GM15510 (cell line): ENCODE data around the gene APOBEC3H.
A peak's percentile ranks its signal among the peaks of the same experiment; 100 is the strongest.

Experiments
- POLR2A ChIP-seq: IDR thresholded peaks from 3 replicates; pipeline ENCODE4 v1.6.1; 2011; ENCODE audit warnings: borderline replicate concordance; ENCODE audit not compliant: insufficient read length; ENCODE audit errors: extremely low read depth

APOBEC3H gene

GRCh38 chr22:39130892-39131855, 34.1 kb downstream of the APOBEC3H start:
- no peak for TF ChIP-seq POLR2A

- no peak for TF ChIP-seq POLR2A
Observed at GRCh38 chr22:39132281-39132680, 35.2 kb downstream of the APOBEC3H start.

DNA sequence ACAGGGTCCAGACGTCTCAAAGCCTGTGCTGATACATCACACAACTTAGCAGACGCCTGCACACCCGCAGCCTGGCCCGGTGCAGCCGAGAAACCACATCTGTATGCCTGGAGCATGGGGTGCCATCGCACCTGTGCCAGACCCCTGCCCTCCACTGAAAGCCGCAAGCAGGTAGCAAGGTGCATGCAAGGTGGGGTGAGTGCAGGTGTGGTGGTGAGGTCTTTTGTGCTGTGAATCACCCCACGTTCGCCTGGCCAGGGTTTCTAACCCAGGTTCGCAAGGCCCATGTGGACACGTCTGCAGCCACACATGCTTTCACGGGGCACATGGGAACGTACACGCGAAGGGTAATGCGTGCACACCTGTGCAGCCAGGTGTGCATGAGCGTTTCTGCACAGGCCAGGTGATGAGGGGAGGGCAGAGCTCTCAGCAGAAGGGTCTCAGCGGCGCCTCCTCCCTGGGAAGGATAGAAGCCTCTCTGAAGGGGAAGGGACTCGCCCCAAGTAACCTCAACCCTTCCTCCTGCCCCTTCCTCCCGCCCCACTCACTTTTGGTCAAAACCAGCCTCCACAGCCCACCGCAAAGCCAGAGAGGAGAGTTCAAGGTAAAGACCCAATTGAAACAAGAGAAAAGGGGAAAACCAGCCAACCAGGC, 36.0 kb downstream of the APOBEC3H start:
- no peak for TF ChIP-seq POLR2A

DNA sequence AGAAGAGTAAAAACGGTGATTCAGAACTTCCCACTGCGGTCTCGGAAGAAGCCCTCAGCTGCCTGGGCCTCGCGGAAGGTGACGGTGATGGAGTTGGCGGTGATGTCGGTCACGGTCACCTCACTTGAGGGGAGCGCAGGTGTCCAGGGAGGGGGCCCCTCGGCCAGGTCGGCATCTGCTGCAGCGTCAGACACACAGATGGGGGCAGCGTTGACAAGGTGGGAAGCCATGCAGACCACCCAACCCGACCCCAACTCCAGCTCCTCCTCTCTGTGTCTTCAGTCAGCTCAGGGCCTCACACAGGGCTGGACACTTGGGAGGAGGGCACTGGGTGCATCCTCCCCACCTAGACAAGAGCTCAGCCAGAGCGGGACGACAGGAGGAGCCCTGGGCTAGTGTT, 36.8 kb downstream of the APOBEC3H start:
- no peak for TF ChIP-seq POLR2A

- TF ChIP-seq POLR2A: no peak
Observed at GRCh38 chr22:39134366-39135091, 37.5 kb downstream of the APOBEC3H start.

DNA sequence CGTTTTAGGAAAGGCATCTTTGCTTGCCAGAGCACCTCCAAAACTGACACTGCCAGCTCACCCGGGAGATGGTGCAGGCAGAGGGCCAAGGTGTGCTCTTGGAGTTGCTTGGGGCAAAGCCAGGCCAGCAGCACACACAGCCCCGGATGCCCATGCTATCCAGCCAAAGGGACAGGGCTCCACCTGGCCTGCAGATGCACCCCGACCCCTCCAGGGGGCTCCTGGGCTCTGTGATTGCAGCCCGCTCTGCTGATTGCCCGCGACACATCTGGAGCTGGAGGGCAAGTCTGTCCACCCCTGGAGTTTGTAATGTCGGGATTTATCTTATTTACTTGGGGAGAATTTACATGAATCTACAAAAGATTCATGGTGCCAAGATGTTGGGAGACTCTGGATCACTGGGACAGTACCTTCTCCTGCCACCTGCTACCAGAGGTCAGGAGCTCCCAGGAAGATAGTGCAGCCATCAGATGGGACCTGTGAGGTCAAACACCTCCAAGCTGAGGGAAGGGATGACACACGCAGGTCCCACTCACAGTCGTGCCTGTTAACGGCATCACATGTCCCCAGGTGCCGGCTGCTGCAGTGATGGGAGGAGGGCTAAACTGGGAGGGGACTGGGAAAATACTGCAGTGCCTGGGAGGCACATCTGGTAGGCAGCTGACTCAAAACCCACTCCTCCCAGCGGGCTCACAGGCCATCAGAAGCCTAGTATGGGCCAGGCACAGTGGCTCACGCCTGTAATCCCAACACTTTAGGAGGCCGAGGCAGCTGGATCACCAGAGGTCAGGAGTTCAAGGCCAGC, 38.2 kb downstream of the APOBEC3H start:
- TF ChIP-seq POLR2A: no peak

DNA sequence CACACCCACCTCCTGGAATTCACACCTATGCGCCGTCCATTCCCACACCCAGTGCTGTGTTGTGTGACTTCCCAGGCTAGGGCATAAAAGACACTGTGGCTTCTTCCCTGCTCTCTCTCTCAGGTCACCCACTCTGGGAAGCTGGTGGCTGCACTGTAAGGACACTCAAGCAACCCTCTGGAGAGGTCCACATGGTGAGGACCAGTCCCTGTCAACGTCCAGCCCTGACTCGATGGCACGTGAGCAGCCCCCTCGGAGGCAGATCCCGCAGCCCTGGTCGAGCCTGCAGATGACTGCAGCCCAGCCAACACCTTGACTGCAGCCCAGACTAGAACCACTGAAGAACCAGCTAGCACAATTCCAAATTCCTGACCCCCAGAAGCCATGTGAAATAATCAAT, 39.3 kb downstream of the APOBEC3H start:
- no peak for TF ChIP-seq POLR2A

GRCh38 chr22:39138357-39138997, 41.4 kb downstream of the APOBEC3H start:
- no peak for TF ChIP-seq POLR2A

DNA sequence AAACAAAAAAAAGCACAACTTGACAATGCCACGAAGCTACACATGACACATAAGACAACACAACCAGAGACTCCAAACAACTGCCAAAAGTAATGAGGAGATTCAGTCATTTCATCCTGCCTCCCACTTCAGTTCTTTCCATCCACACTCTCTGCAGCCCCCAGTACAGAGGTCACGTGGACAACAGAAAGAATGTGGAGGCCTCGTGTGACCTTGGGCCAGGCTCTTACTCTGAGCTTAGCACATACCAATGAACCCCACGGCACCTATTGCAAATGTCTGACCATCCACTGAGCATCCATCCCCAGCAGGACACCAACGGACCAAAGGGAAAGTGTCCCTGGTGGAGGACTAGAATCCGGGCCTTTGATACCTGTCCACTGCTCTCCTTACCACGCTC, 42.9 kb downstream of the APOBEC3H start:
- TF ChIP-seq POLR2A: no peak

- no peak for TF ChIP-seq POLR2A
Observed at GRCh38 chr22:39142088-39142680, 45.1 kb downstream of the APOBEC3H start.

DNA sequence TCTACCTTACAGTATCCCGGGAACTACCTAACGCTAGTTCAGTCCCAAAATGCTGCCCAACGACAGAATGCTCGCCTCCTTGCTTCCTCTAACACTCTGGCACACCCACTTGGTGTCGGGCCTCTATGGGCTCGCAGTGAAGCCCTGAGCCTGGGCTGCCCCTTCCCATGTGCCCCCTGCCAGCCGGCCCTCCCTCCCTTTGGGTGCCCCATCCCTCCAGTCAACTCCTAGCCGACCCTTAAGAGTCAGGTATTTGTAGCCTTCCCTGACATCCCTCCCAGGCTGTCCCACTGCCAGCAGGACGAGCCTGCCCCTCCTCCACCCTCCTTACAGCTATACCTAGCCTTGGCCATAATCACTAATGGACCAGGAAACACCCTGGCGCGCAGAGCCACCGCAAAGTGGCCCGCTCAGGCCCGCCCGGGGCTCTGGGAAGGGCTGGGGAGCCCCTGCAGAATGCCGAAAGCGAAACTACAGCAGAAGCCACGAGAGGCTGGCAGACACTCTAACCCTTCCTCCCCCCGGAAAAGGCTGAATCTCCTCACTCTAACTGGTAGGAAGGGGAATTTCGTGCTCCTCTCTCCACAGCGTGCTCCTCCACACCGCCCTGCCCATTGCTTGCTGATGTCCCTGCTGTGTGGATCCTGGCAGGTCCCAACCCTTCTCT, 47.2 kb downstream of the APOBEC3H start:
- peak; percentile 38 for TF ChIP-seq POLR2A

GRCh38 chr22:39146256-39147101, 49.4 kb downstream of the APOBEC3H start:
- TF ChIP-seq POLR2A: no peak
